Small intestine (tissue), 7 donors: ENCODE data around the gene ANKLE2. TPM values are rescaled to one million over a fixed set of nuclear protein-coding genes. Genes with fewer than 3 reads are reported as not detected.

Experiments used
- DNase-seq, 2 donors: peaks; one replicate each; pipeline versions ENCODE4 v3.0.0 to v3.0.0-alpha.2; 2013
- FAIRE-seq: peaks from 2 replicates; lab custom pipeline; 2012; peaks lifted over from hg19 to GRCh38; lab: Jason Lieb, UNC
- H3K27ac ChIP-seq, 3 donors: one replicate each; pipeline ENCODE4 v1.5.1; 2013; ENCODE audit warnings: low read length in 2 of 3, mild to moderate bottlenecking in 2 of 3, control low read depth in 1 of 3, inconsistent platforms in 1 of 3, low read depth in 1 of 3, moderate library complexity in 1 of 3
- H3K27me3 ChIP-seq, 3 donors: one replicate each; pipeline ENCODE4 v1.6.1; 2013; ENCODE audit warnings: low read length in 3 of 3, inconsistent platforms in 1 of 3; ENCODE audit not compliant: control insufficient read depth in 3 of 3, insufficient read depth in 3 of 3
- H3K36me3 ChIP-seq, 3 donors: one replicate each; pipeline ENCODE4 v1.6.1; 2013; ENCODE audit warnings: low read length in 3 of 3, inconsistent platforms in 1 of 3, low read depth in 1 of 3, mild to moderate bottlenecking in 1 of 3, moderate library complexity in 1 of 3; ENCODE audit not compliant: control insufficient read depth in 3 of 3, insufficient read depth in 2 of 3
- H3K4me1 ChIP-seq, 3 donors: one replicate each; pipeline ENCODE4 v1.6.1; 2013; ENCODE audit warnings: low read length in 2 of 3, inconsistent platforms in 1 of 3, low read depth in 1 of 3, mild to moderate bottlenecking in 1 of 3, moderate library complexity in 1 of 3; ENCODE audit not compliant: control insufficient read depth in 3 of 3, insufficient read depth in 2 of 3
- H3K4me3 ChIP-seq, 3 donors: one replicate each; pipeline ENCODE4 v1.5.1; 2013; ENCODE audit warnings: low read length in 3 of 3, control low read depth in 1 of 3, inconsistent platforms in 1 of 3, low read depth in 1 of 3, mild to moderate bottlenecking in 1 of 3, moderate library complexity in 1 of 3
- H3K9me3 ChIP-seq, 2 donors: one replicate each; pipeline ENCODE4 v1.6.1; 2013; ENCODE audit warnings: low read depth in 1 of 2, low read length in 1 of 2; ENCODE audit not compliant: control insufficient read depth in 2 of 2, insufficient read depth in 1 of 2
- WGBS, 3 donors: extraction: QIAGEN DNeasy Blood & Tissue Kit; methylation state at CpG; one replicate each; pipeline ENCODE4 v1.1.7; 2013; 5-methylcytosine and 5-hydroxymethylcytosine counted together
- polyA plus RNA-seq, 4 donors: library from polyadenylated mRNA; stranded (reverse) in 3 of 4; unstranded in 1 of 4; fragments of 200-250 nt in 3 of 4; fragments of 120-200 nt in 1 of 4; gene quantifications; one replicate each; pipeline versions ENCODE4 v1.2.1 to v1.2.3, GENCODE V29; 2013
- donor health status: healthy with polysubstance abuse.
- donor health status: control.
- donor health status: control.
- donor health status: Bipolar disorder and iron deficiency.
- donor health status: healthy.

Gene ANKLE2
- polyA plus RNA-seq, 4 donors = 22.2 to 49.9 (median 39.0) TPM

GRCh38 chr12:132685400-132685799 is 76.2 kb downstream of the ANKLE2 start:
- H3K4me3 ChIP-seq = no peak overlapping the region
- 68 to 79% (median 73%) methylated on average over 5 of the region's 5 CpGs for WGBS, 3 donors

GRCh38 chr12:132677492-132677891 is 84.1 kb downstream of the ANKLE2 start:
- Histone ChIP-seq H3K4me3 (no peak overlapping the region), H3K9me3 (no peaks in the 10 kb centered on the region), H3K27ac (no peak overlapping the region), H3K4me1 (no peaks in the 10 kb centered on the region), H3K27me3 (no peaks in the 10 kb centered on the region), H3K36me3 (peaks cover 9 to 70% (median 10%) of the 10 kb centered on the region in 3 donors)
- WGBS, 3 donors = 81 to 90% (median 85%) methylated on average over 9 of the region's 9 CpGs
- no peak for FAIRE-seq
- no peak for DNase-seq

More at GRCh38 chr12:132685400-132685799, 76.2 kb downstream of the ANKLE2 start:
- no peaks in the 10 kb centered on the region for H3K9me3 ChIP-seq
- H3K36me3 ChIP-seq = peaks cover 0 to 12% (median 0%) of the 10 kb centered on the region in 3 donors
- FAIRE-seq (no peak), DNase-seq (no peak)
- H3K27ac ChIP-seq = no peak overlapping the region
- H3K27me3 ChIP-seq = no peaks in the 10 kb centered on the region
- peaks cover 2 to 9% (median 4%) of the 10 kb centered on the region in 3 donors for H3K4me1 ChIP-seq

GRCh38 chr12:132675757-132676432 is 85.7 kb downstream of the ANKLE2 start:
- Histone ChIP-seq H3K27ac (no peak overlapping the region), H3K4me3 (no peak overlapping the region), H3K36me3 (peaks cover 12 to 79% (median 13%) of the 10 kb centered on the region in 3 donors), H3K4me1 (no peaks in the 10 kb centered on the region), H3K27me3 (no peaks in the 10 kb centered on the region), H3K9me3 (no peaks in the 10 kb centered on the region)
- FAIRE-seq = no peak
- peak in 1 of 2 donors; percentile 17 for DNase-seq
- WGBS, 3 donors = 80 to 90% (median 85%) methylated on average over 14 of the region's 14 CpGs

Other genes starting within 250 kb of the ANKLE2 start
- gene LRCOL1, start 151.2 kb downstream of the ANKLE2 start, polyA plus RNA-seq = under 1 TPM in 2 of 4 donors, not detected in 2; 0.21 to 0.85 TPM
- 10 to 100 TPM in 1 of 4 donors, 1 to 10 TPM in 1, not detected in 2; 1.9 to 17.7 TPM for gene P2RX2, start 143.1 kb downstream of the ANKLE2 start, polyA plus RNA-seq
- gene POLE, start 74.5 kb downstream of the ANKLE2 start, polyA plus RNA-seq = 10 to 100 TPM; 23.6 to 58.6 (median 34.0) TPM
- 100 to 1,000 TPM in 2 of 4 donors, 10 to 100 TPM in 2; 47.2 to 121 (median 80.8) TPM for gene PXMP2, start 74.2 kb downstream of the ANKLE2 start, polyA plus RNA-seq
- 10 to 100 TPM in 3 of 4 donors, 1 to 10 TPM in 1; 9.5 to 35.5 (median 15.8) TPM for gene PGAM5, start 51.0 kb downstream of the ANKLE2 start, polyA plus RNA-seq
- 10 to 100 TPM in 3 of 4 donors, 1 to 10 TPM in 1; 7.3 to 35.1 (median 15.5) TPM for gene GOLGA3, start 67.0 kb upstream of the ANKLE2 start, polyA plus RNA-seq
- gene CHFR, start 125.8 kb upstream of the ANKLE2 start, polyA plus RNA-seq = 10 to 100 TPM; 23.9 to 43.4 (median 31.8) TPM
- gene ZNF605, start 194.5 kb upstream of the ANKLE2 start, polyA plus RNA-seq = 10 to 100 TPM in 1 of 4 donors, 1 to 10 TPM in 2, under 1 TPM in 1; 0.81 to 19.6 (median 2.8) TPM
- 10 to 100 TPM in 1 of 4 donors, 1 to 10 TPM in 3; 1.1 to 13.6 (median 2.9) TPM for gene ZNF26, start 224.5 kb upstream of the ANKLE2 start, polyA plus RNA-seq